Immature natural killer cell (primary cell): ENCODE data around the gene OTUD1. TPM values are rescaled to one million over a fixed set of nuclear protein-coding genes. Genes with fewer than 3 reads are reported as not detected.
"Not testable (repeated sequence)": the region's sequence is repeated elsewhere in the genome, so short reads cannot be mapped to it uniquely, and the experiment has no call there.

Source experiments
- DNase-seq, 3 donors: peaks; one replicate each; pipeline ENCODE4 v3.0.0; 2022; ENCODE audit warnings: mixed read lengths in 1 of 3
- H3K27ac Mint-ChIP-seq, 6 donors: one replicate each; pipeline ENCODE4 v1.8.0; 2020; ENCODE audit warnings: mixed read lengths in 6 of 6, mild to moderate bottlenecking in 5 of 6, inconsistent platforms in 4 of 6, moderate library complexity in 3 of 6
- H3K27me3 Mint-ChIP-seq, 3 donors: one replicate each; pipeline ENCODE4 v1.8.0; 2020 to 2021; ENCODE audit warnings: low read depth in 3 of 3, mild to moderate bottlenecking in 3 of 3, mixed read lengths in 3 of 3, moderate library complexity in 3 of 3, inconsistent platforms in 1 of 3
- H3K36me3 Mint-ChIP-seq, 3 donors: one replicate each; pipeline ENCODE4 v1.8.0; 2020; ENCODE audit warnings: mixed read lengths in 3 of 3, inconsistent platforms in 2 of 3, mild to moderate bottlenecking in 2 of 3
- H3K4me1 Mint-ChIP-seq, 2 donors: one replicate each; pipeline ENCODE4 v1.8.0; 2020; ENCODE audit warnings: inconsistent platforms in 2 of 2, mild to moderate bottlenecking in 2 of 2, mixed read lengths in 2 of 2, moderate library complexity in 1 of 2
- H3K4me3 Mint-ChIP-seq, 5 donors: one replicate each; pipeline ENCODE4 v1.8.0; 2020; ENCODE audit warnings: mild to moderate bottlenecking in 5 of 5, mixed read lengths in 5 of 5, inconsistent platforms in 3 of 5, moderate library complexity in 3 of 5
- H3K9me3 Mint-ChIP-seq, 6 donors: one replicate each; pipeline ENCODE4 v1.8.0; 2020; ENCODE audit warnings: mild to moderate bottlenecking in 6 of 6, mixed read lengths in 6 of 6, inconsistent platforms in 4 of 6, moderate library complexity in 3 of 6
- polyA plus RNA-seq, 3 donors: library from polyadenylated mRNA; unstranded; fragments of 300-500 nt; fragmentation: Illumina TruSeq; gene quantifications; one replicate each; pipeline ENCODE4 v1.2.3, GENCODE V29; 2021

Gene OTUD1
- 1 to 10 TPM; 3.4 to 4.0 (median 3.9) TPM for polyA plus RNA-seq

GRCh38 chr10:23438547-23439451 lies at the start of gene OTUD1:
TSS of gene OTUD1 (plus strand) at chr10:23439075. CDS start at chr10:23439458, 383 bp downstream.
- DNase-seq: peak; percentile 92 to 94 (median 93)
- peaks cover 34 to 41% of the 10 kb centered on the region in 2 donors for H3K4me1 Mint-ChIP-seq

GRCh38 chr10:23390408-23390807 lies 48.5 kb upstream of the OTUD1 start:
- H3K36me3 Mint-ChIP-seq, H3K27me3 Mint-ChIP-seq, H3K4me1 Mint-ChIP-seq, DNase-seq, H3K9me3 Mint-ChIP-seq, H3K27ac Mint-ChIP-seq, H3K4me3 Mint-ChIP-seq: not testable (repeated sequence)

More at GRCh38 chr10:23438547-23439451, at the start of gene OTUD1:
- peak within 1 kb of the TSS; percentile 79 to 94 (median 90) for H3K27ac Mint-ChIP-seq
- H3K36me3 Mint-ChIP-seq: peaks cover 0 to 5% (median 5%) of the 10 kb centered on the region in 3 donors
- H3K4me3 Mint-ChIP-seq: peak within 1 kb of the TSS; percentile 83 to 87 (median 85)
- H3K27me3 Mint-ChIP-seq: peaks cover 2 to 19% (median 16%) of the 10 kb centered on the region in 3 donors
- H3K9me3 Mint-ChIP-seq: no peaks in the 10 kb centered on the region

- no peak overlapping the region for H3K27ac Mint-ChIP-seq
- peaks cover 0 to 4% (median 2%) of the 10 kb centered on the region in 3 donors for H3K27me3 Mint-ChIP-seq
- no peak for DNase-seq
- no peaks in the 10 kb centered on the region for H3K36me3 Mint-ChIP-seq
- no peaks in the 10 kb centered on the region for H3K4me1 Mint-ChIP-seq
- no peak overlapping the region for H3K4me3 Mint-ChIP-seq
- peaks cover 0 to 2% (median 0%) of the 10 kb centered on the region in 6 donors for H3K9me3 Mint-ChIP-seq
Measured at GRCh38 chr10:23390809-23391208, 48.1 kb upstream of the OTUD1 start.

GRCh38 chr10:23391821-23392220 lies 47.1 kb upstream of the OTUD1 start:
- Mint-ChIP-seq H3K4me1 (no peaks in the 10 kb centered on the region), H3K4me3 (no peak overlapping the region), H3K36me3 (no peaks in the 10 kb centered on the region), H3K27me3 (peaks cover 0 to 5% (median 2%) of the 10 kb centered on the region in 3 donors), H3K9me3 (peaks cover 0 to 2% (median 0%) of the 10 kb centered on the region in 6 donors), H3K27ac (no peak overlapping the region)
- no peak for DNase-seq

GRCh38 chr10:23395017-23395416 lies 43.9 kb upstream of the OTUD1 start:
- H3K9me3 Mint-ChIP-seq: peaks cover 0 to 2% (median 0%) of the 10 kb centered on the region in 6 donors
- H3K27ac Mint-ChIP-seq: no peak overlapping the region
- no peaks in the 10 kb centered on the region for H3K4me1 Mint-ChIP-seq
- no peaks in the 10 kb centered on the region for H3K36me3 Mint-ChIP-seq
- H3K27me3 Mint-ChIP-seq: peaks cover 2 to 6% (median 5%) of the 10 kb centered on the region in 3 donors
- no peak for DNase-seq
- no peak overlapping the region for H3K4me3 Mint-ChIP-seq

GRCh38 chr10:23396695-23397094 lies 42.2 kb upstream of the OTUD1 start:
- no peak for DNase-seq
- H3K4me3 Mint-ChIP-seq: no peak overlapping the region
- H3K36me3 Mint-ChIP-seq: no peaks in the 10 kb centered on the region
- no peak overlapping the region for H3K27ac Mint-ChIP-seq
- no peaks in the 10 kb centered on the region for H3K4me1 Mint-ChIP-seq
- peaks cover 0 to 2% (median 0%) of the 10 kb centered on the region in 6 donors for H3K9me3 Mint-ChIP-seq
- peaks cover 5 to 6% (median 6%) of the 10 kb centered on the region in 3 donors for H3K27me3 Mint-ChIP-seq

GRCh38 chr10:23399701-23400144 lies 39.2 kb upstream of the OTUD1 start:
- DNase-seq: no peak
- H3K27me3 Mint-ChIP-seq: peaks cover 3 to 5% (median 5%) of the 10 kb centered on the region in 3 donors
- H3K36me3 Mint-ChIP-seq: no peaks in the 10 kb centered on the region
- H3K4me1 Mint-ChIP-seq: no peaks in the 10 kb centered on the region
- H3K4me3 Mint-ChIP-seq: no peak overlapping the region
- no peaks in the 10 kb centered on the region for H3K9me3 Mint-ChIP-seq
- no peak overlapping the region for H3K27ac Mint-ChIP-seq

GRCh38 chr10:23402856-23403255 lies 36.0 kb upstream of the OTUD1 start:
- DNase-seq: no peak
- Mint-ChIP-seq H3K4me1 (no peaks in the 10 kb centered on the region), H3K9me3 (no peaks in the 10 kb centered on the region), H3K36me3 (no peaks in the 10 kb centered on the region), H3K27me3 (peaks cover 0 to 5% (median 5%) of the 10 kb centered on the region in 3 donors), H3K27ac (no peak overlapping the region), H3K4me3 (no peak overlapping the region)

GRCh38 chr10:23403278-23403677 lies 35.6 kb upstream of the OTUD1 start:
- no peak for DNase-seq
- Mint-ChIP-seq H3K36me3 (no peaks in the 10 kb centered on the region), H3K4me3 (no peak overlapping the region), H3K27ac (no peak overlapping the region), H3K27me3 (peaks cover 0 to 5% (median 3%) of the 10 kb centered on the region in 3 donors), H3K4me1 (no peaks in the 10 kb centered on the region), H3K9me3 (no peaks in the 10 kb centered on the region)

GRCh38 chr10:23403719-23404118 lies 35.2 kb upstream of the OTUD1 start:
- H3K27ac Mint-ChIP-seq: no peak overlapping the region
- no peak overlapping the region for H3K4me3 Mint-ChIP-seq

GRCh38 chr10:23404461-23404980 lies 34.4 kb upstream of the OTUD1 start:
- Mint-ChIP-seq H3K4me3 (no peak overlapping the region), H3K27me3 (peaks cover 0 to 5% (median 0%) of the 10 kb centered on the region in 3 donors), H3K36me3 (no peaks in the 10 kb centered on the region), H3K4me1 (no peaks in the 10 kb centered on the region), H3K9me3 (no peaks in the 10 kb centered on the region), H3K27ac (no peak overlapping the region)
- DNase-seq: no peak

More at GRCh38 chr10:23403719-23404118, 35.2 kb upstream of the OTUD1 start:
- H3K27me3 Mint-ChIP-seq: peaks cover 0 to 5% (median 0%) of the 10 kb centered on the region in 3 donors
- no peak for DNase-seq
- no peaks in the 10 kb centered on the region for H3K9me3 Mint-ChIP-seq
- no peaks in the 10 kb centered on the region for H3K4me1 Mint-ChIP-seq
- H3K36me3 Mint-ChIP-seq: no peaks in the 10 kb centered on the region

- Mint-ChIP-seq H3K27ac (no peak overlapping the region), H3K9me3 (no peaks in the 10 kb centered on the region), H3K4me3 (no peak overlapping the region), H3K27me3 (peaks cover 0 to 5% (median 0%) of the 10 kb centered on the region in 3 donors), H3K36me3 (no peaks in the 10 kb centered on the region), H3K4me1 (no peaks in the 10 kb centered on the region)
- DNase-seq: no peak
Measured at GRCh38 chr10:23405540-23405939, 33.3 kb upstream of the OTUD1 start.

GRCh38 chr10:23406409-23406808 lies 32.5 kb upstream of the OTUD1 start:
- H3K27ac Mint-ChIP-seq: no peak overlapping the region
- no peak for DNase-seq
- H3K4me3 Mint-ChIP-seq: no peak overlapping the region
- no peaks in the 10 kb centered on the region for H3K36me3 Mint-ChIP-seq
- peaks cover 0 to 2% (median 1%) of the 10 kb centered on the region in 3 donors for H3K27me3 Mint-ChIP-seq
- no peaks in the 10 kb centered on the region for H3K4me1 Mint-ChIP-seq
- H3K9me3 Mint-ChIP-seq: no peaks in the 10 kb centered on the region

GRCh38 chr10:23408330-23408976 lies 30.4 kb upstream of the OTUD1 start:
- Mint-ChIP-seq H3K9me3 (no peaks in the 10 kb centered on the region), H3K27me3 (peaks cover 1 to 4% (median 2%) of the 10 kb centered on the region in 3 donors), H3K4me3 (no peak overlapping the region), H3K27ac (no peak overlapping the region), H3K36me3 (no peaks in the 10 kb centered on the region), H3K4me1 (no peaks in the 10 kb centered on the region)
- no peak for DNase-seq
